Measurements from ENCODE around the gene GPC6.
A peak's percentile ranks its signal among the peaks of the same experiment; 100 is the strongest.

GPC6 gene

DNA sequence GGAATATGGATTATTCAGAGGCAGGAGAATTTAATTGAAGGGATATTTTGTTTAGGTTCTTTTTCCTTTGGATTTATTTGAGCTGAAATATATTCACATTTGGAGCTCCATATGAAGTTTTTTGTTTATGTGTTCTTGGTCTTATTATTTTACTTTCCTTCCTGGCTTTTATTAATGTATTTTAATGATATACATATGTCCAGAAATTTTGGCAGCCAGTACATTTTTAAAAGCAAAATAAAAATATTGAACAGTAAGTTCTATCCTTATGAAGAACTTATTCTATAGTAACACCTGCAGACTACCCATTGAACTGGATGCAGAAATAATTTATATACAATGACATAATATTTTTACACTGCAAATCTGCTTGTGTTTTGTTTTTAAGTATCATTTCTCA, 323.6 kb downstream of the GPC6 start:
- Histone ChIP-seq H3K27ac (no peak overlapping the region), H3K27me3 (replicated peaks) (no peaks in the 10 kb centered on the region), H3K36me3 (replicated peaks) (no peaks in the 10 kb centered on the region), H3K4me3 (ENCODE audit: low read depth, low read length) (no peak overlapping the region)
- no peak for DNase-seq
- in situ Hi-C loops (cut with HindIII; ENCODE audit: low pct_ligation_motif_present, low sequenced_read_pairs) = no loop called here
- no peak for TF ChIP-seq CTCF (IDR thresholded peaks at IDR 0.05; ENCODE audit: low read depth, low read length, missing control alignments)

DNA sequence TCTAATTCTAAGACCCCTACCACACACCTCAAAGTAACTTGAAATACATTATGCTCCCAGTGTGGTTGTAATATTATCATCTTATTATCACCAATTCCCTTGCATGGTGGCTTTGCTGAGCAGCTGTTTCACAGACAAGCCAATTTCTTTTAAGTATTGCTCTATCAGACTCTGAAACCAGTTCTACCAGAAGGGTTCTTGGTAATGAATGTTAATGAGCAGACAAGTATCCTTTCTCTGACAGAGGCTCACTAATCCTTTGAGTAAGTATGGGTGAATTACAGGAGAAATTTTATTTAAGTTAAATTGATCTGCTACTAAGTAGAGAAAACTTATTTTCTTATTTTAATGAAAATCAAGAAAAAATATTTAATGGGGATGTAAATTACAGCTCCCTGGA, 326.0 kb downstream of the GPC6 start:
- Histone ChIP-seq H3K36me3 (replicated peaks) (no peaks in the 10 kb centered on the region), H3K27ac (no peak overlapping the region), H3K27me3 (replicated peaks) (no peaks in the 10 kb centered on the region), H3K4me3 (ENCODE audit: low read depth, low read length) (no peak overlapping the region)
- DNase-seq = no peak
- no peak for TF ChIP-seq CTCF (IDR thresholded peaks at IDR 0.05; ENCODE audit: low read depth, low read length, missing control alignments)
- in situ Hi-C loops (cut with HindIII; ENCODE audit: low pct_ligation_motif_present, low sequenced_read_pairs) = no loop called here

- no peak for DNase-seq
- in situ Hi-C loops (cut with HindIII; ENCODE audit: low pct_ligation_motif_present, low sequenced_read_pairs) = no loop called here
- Histone ChIP-seq H3K4me3 (ENCODE audit: low read depth, low read length) (no peak overlapping the region), H3K27me3 (replicated peaks) (no peaks in the 10 kb centered on the region), H3K27ac (no peak overlapping the region), H3K36me3 (replicated peaks) (no peaks in the 10 kb centered on the region)
- no peak for TF ChIP-seq CTCF (IDR thresholded peaks at IDR 0.05; ENCODE audit: low read depth, low read length, missing control alignments)
Observed at GRCh38 chr13:93554514-93554913, 327.9 kb downstream of the GPC6 start.

- H3K4me3 ChIP-seq (ENCODE audit: low read depth, low read length) = no peak overlapping the region
- no peaks in the 10 kb centered on the region for H3K27me3 ChIP-seq (replicated peaks)
- TF ChIP-seq CTCF (IDR thresholded peaks at IDR 0.05; ENCODE audit: low read depth, low read length, missing control alignments) = no peak
- H3K27ac ChIP-seq = no peak overlapping the region
- in situ Hi-C loops (cut with HindIII; ENCODE audit: low pct_ligation_motif_present, low sequenced_read_pairs) = no loop called here
- DNase-seq = no peak
- no peaks in the 10 kb centered on the region for H3K36me3 ChIP-seq (replicated peaks)
Observed at GRCh38 chr13:93558637-93559036, 332.0 kb downstream of the GPC6 start.

DNA sequence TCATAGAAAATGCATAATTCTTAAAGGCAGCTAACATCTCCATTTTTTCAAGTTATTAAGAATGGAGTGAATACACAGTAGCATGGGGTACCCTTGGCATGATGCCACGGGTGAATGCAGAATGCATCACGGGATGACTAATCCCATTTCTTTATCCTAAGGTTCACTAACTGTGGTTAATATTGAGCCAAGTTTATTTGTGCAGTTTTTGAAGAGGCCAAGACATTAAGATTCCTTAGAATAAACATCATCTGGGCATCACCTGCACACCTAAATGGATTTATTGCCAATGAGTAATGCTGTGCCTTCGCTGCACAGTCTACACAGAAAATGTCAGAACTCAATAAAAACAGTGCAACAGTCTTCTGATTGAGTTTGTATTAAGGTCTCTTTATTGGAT, 333.1 kb downstream of the GPC6 start:
- Histone ChIP-seq H3K4me3 (ENCODE audit: low read depth, low read length) (no peak overlapping the region), H3K27ac (no peak overlapping the region), H3K27me3 (replicated peaks) (no peaks in the 10 kb centered on the region), H3K36me3 (replicated peaks) (no peaks in the 10 kb centered on the region)
- in situ Hi-C loops (cut with HindIII; ENCODE audit: low pct_ligation_motif_present, low sequenced_read_pairs) = no loop called here
- TF ChIP-seq CTCF (IDR thresholded peaks at IDR 0.05; ENCODE audit: low read depth, low read length, missing control alignments) = no peak
- DNase-seq = peak; percentile 81

DNA sequence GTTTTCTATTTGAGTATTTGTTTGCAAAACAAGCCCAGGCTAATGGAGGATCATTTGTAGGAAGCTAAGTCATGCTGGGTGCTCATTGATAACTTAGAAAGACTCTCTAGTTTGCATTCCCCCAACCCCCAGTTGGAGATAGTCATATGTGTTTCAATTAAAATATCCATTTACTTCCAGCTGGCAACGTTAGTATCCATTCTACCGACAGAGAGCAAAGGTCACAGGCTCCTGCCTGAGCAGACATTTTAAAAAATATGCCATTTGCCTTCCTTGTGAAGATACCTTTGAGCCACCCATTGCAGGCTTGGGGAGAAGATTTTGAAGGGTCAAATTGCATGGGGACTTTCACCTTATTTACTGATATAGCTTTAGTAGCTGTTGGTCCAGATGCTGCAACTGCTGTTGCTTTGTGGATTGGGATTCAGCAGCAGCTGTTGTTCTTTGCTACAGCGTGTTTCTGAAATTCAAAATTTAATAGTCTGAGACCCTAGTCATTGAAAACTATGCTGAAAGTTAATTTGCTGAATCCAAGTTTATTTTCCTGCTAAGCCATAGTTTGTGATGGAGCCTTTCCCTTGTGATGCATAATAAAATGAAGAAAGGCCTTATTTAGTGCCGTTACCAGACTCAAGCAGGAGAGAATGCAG, 335.1 kb downstream of the GPC6 start:
- Histone ChIP-seq H3K27me3 (replicated peaks) (no peaks in the 10 kb centered on the region), H3K4me3 (ENCODE audit: low read depth, low read length) (no peak overlapping the region), H3K27ac (no peak overlapping the region), H3K36me3 (replicated peaks) (no peaks in the 10 kb centered on the region)
- in situ Hi-C loops (cut with HindIII; ENCODE audit: low pct_ligation_motif_present, low sequenced_read_pairs) = no loop called here
- no peak for DNase-seq
- no peak for TF ChIP-seq CTCF (IDR thresholded peaks at IDR 0.05; ENCODE audit: low read depth, low read length, missing control alignments)

Measured in brain microvascular endothelial cell (primary cell).